D341Med (cell line): ENCODE measurements around the gene RPL9.
"Not testable (repeated sequence)": the region's sequence is repeated elsewhere in the genome, so short reads cannot be mapped to it uniquely, and the experiment has no call there.

Experiments used
- DNase-seq: peaks from one replicate; pipeline ENCODE4 v3.0.0; 2012; ENCODE audit warnings: low spot score

Gene RPL9

DNA sequence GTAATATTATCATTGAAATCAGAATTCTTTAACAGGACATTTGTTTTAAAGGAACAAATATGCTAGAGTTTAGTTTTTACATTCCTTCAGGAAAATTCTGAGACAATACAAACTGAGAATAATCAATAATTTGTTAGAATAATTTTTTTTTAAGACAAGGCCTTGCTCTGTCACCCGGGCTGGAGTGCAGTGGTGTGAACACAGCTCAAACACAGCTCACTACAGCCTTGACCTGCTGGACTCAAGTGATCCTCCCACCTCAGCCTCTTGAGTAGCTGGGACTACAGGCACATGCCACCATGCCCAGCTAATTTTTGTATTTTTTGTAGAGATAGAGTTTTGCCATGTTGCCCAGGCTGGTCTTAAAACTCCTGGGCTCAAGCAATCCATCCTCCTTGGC is 33.4 kb downstream of the RPL9 start:
- DNase-seq = not testable (repeated sequence)

DNA sequence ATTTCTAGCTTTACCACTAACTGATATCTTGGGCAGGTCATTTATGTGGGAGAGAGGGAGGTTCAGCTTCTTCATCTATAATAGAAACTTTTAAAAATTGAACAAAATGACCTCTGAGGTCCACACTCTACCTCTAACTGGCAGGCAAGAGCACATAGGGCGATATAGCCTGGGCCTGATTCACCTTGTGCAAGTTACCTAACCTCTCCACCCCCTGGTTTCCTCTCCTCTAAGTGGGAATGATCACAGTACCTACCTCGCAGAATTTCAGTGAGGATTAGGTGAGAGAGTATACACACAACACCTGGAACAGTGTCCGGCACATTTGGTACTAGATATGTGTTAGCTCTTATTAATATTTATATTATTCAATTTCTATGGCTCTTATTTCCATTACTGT is 36.5 kb downstream of the RPL9 start:
- DNase-seq = no peak

DNA sequence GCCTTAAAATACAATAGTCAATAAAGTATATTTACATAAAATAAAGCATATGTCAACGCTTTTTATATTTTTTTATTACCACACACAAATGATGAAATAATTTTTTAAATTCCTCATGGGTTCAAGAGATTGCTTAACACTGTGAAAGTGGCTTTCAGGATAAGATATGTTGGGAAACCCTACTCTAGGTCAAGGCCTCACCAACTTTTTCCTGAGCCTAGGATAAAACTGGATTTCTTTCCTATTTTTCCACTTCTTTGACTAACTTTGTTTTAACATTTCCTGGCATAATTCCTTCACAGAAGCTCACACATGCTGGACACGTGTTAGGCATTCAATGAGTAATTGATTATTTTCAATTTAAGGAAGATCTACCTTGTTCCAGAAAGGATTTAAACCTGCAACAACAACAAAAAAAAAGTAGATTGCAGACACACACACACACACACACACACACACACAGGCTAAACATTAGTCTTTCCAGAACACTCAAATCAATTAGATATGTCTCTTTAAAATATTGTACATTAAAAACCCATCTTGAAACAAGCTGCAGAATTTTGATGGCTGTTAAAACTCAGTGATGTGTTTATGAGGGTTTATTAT is 42.9 kb downstream of the RPL9 start:
- no peak for DNase-seq

- DNase-seq = not testable (repeated sequence)
Measured at GRCh38 chr4:39411561-39411960, 47.2 kb downstream of the RPL9 start.

GRCh38 chr4:39410415-39410814 is 48.3 kb downstream of the RPL9 start:
- DNase-seq = no peak

GRCh38 chr4:39407584-39407885 is 51.2 kb downstream of the RPL9 start:
- no peak for DNase-seq

DNA sequence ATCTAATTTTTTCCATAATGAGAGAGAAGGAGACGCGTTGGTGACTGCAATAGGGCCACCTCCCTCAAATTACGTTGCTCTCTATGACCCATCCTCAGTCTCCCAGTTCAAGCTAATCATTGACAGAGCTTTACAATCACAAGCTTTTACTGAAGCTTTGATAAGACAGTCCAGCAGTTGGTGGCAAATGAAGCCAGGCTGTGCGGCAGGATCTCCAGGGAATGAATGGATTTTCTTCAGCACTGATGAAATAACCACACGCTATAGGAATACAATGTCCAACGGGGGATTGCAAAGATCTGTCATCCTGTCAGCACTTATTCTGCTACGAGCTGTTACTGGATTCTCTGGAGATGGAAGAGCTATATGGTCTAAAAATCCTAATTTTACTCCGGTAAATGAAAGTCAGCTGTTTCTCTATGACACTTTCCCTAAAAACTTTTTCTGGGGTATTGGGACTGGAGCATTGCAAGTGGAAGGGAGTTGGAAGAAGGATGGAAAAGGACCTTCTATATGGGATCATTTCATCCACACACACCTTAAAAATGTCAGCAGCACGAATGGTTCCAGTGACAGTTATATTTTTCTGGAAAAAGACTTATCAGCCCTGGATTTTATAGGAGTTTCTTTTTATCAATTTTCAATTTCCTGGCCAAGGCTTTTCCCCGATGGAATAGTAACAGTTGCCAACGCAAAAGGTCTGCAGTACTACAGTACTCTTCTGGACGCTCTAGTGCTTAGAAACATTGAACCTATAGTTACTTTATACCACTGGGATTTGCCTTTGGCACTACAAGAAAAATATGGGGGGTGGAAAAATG is 51.7 kb downstream of the RPL9 start, which contains the start of gene KLB:
TSS of gene KLB (plus strand) at position 168 of the 821 bp plus-strand sequence. CDS start at position 188, 20 bp downstream.
- peak; percentile 40 for DNase-seq
